Mucosa of stomach (tissue), 1 donor: Measurements from ENCODE around the gene RNU6-7.

Experiments
- H3K27me3 ChIP-seq: one replicate; pipeline ENCODE4 v1.7.0; 2013; ENCODE audit warnings: mild to moderate bottlenecking, low read length; ENCODE audit not compliant: control insufficient read depth, insufficient read depth
- H3K36me3 ChIP-seq: one replicate; pipeline ENCODE4 v1.7.0; 2013; ENCODE audit warnings: low read length; ENCODE audit not compliant: control insufficient read depth, insufficient read depth
- H3K4me1 ChIP-seq: one replicate; pipeline ENCODE4 v1.7.0; 2013; ENCODE audit warnings: mild to moderate bottlenecking, low read length; ENCODE audit not compliant: control insufficient read depth, insufficient read depth
- H3K4me3 ChIP-seq: one replicate; pipeline ENCODE4 v1.7.0; 2013; ENCODE audit warnings: low read length
- H3K9ac ChIP-seq: one replicate; pipeline ENCODE4 v1.7.0; 2013; ENCODE audit warnings: mild to moderate bottlenecking, low read length, moderate library complexity
- H3K9me3 ChIP-seq: one replicate; pipeline ENCODE4 v1.7.0; 2013; ENCODE audit warnings: mild to moderate bottlenecking, low read length, moderate library complexity; ENCODE audit not compliant: control insufficient read depth
- donor health status: Pancreatic carcinoma.

The RNU6-7 gene

DNA sequence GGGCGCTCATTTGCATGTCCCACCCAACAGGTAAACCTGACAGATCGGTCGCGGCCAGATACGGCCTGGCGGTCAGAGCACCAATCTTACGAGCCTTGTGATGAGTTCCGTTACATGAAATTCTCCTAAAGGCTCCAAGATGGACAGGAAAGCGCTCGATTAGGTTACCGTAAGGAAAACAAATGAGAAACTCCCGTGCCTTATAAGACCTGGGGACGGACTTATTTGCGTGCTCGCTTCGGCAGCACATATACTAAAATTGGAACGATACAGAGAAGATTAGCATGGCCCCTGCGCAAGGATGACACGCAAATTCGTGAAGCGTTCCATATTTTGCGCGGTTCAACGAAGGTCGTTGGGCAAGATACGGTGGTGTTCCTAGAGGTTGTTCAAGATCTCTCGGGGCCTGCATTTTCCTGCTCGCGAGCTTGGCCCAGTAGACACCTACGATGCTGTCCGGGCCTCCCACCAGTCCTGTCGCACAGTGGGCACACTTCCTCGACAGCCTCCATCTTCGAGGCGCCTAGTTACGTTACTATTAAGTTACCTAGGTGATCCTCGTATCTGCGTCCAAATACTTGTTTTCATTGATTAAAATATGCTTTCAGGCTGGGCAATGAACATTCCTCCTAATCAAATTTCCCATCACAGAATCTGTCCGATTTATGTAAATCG is at the start of gene RNU6-7:
Gene RNU6-7 (plus strand): TSS at position 230 of the 675 bp plus-strand sequence.
- Histone ChIP-seq H3K9ac (peak within 1 kb of the TSS; percentile 67), H3K27me3 (peaks cover 20% of the 10 kb centered on the region), H3K4me3 (peak within 1 kb of the TSS; percentile 69), H3K4me1 (peaks cover 11% of the 10 kb centered on the region), H3K36me3 (no peaks in the 10 kb centered on the region), H3K9me3 (no peaks in the 10 kb centered on the region)

DNA sequence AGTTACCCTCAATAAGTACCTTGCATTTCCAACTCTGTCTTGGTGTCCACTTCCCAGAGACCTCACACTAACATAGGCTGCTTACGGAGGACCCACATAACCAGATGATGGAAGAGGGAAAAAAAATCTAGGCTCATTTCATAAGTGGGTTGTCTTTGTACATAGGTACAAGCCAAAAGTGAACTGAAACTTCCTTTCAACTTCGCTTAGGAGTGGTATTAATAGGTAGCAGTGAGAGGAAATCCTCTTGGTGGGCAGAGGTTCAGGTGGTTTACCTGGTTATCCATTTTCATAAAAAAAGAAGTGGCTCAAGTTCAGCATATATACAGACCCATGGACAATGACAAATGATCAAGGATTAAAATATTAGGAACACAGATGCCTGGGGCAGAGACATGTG is 35.8 kb upstream of the RNU6-7 start:
- Histone ChIP-seq H3K4me3 (no peak overlapping the region), H3K27me3 (no peaks in the 10 kb centered on the region), H3K4me1 (no peaks in the 10 kb centered on the region), H3K36me3 (no peaks in the 10 kb centered on the region), H3K9me3 (no peaks in the 10 kb centered on the region), H3K9ac (no peak overlapping the region)

DNA sequence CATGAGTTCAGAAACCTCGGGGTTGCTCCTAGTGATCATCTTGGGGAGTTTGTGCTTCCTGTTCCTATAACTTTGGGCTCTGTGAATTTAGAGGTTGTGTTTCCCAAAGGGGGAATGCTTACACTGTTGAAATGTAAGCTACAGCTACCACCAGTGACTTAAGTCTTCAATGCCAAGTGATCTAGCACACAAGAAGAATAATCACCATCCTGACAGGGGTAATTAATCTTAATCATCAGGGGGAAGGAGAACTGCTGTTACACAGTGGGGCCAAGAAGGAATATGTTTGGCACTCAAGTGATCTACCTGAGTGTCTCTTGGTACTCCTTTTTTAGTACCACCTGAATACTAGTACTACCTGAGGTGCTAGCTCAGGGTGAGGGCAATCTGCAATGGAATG is 34.9 kb upstream of the RNU6-7 start:
- Histone ChIP-seq H3K36me3 (no peaks in the 10 kb centered on the region), H3K27me3 (no peaks in the 10 kb centered on the region), H3K4me3 (no peak overlapping the region), H3K9me3 (no peaks in the 10 kb centered on the region), H3K9ac (no peak overlapping the region), H3K4me1 (no peaks in the 10 kb centered on the region)

DNA sequence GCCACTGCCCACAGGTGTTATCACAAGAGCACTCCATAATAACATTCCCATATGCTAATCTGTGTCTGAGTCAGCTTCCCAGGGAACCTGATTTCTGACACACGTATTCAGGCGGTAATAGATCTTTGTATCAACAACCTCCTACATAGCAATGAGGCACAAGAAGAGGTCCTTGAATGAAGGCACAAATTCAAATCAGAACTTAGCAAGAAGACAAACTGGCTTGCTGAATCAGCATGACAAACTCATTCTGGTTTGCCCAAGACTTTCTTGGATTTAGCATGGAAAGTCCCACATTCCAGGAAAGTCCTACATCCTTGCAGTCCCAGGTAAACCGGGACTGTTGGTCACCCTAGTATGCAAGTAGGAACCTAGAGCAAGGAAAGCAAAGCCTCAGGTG is 33.9 kb upstream of the RNU6-7 start:
- no peaks in the 10 kb centered on the region for H3K36me3 ChIP-seq
- no peak overlapping the region for H3K9ac ChIP-seq
- H3K4me3 ChIP-seq = no peak overlapping the region
- no peaks in the 10 kb centered on the region for H3K9me3 ChIP-seq
- H3K27me3 ChIP-seq = no peaks in the 10 kb centered on the region
- no peaks in the 10 kb centered on the region for H3K4me1 ChIP-seq

DNA sequence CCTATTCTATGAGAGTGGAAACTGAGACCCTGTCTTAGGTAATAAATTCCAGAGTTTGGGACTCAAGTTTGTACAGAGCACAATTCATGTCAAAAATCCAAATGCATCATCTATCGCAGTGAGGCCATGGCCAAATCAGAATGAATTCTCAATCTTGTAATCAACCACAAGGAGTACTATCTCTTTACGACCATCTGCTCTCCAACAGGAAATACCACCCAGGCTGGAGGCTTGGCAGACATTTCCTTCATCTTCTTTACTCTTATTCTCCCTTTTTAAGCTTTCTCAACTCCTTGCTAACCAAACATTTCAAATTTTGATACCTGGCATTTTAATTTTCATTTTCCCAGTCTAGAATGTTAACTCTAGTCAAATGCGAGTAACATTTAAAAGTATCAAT is 32.7 kb upstream of the RNU6-7 start:
- Histone ChIP-seq H3K27me3 (no peaks in the 10 kb centered on the region), H3K36me3 (no peaks in the 10 kb centered on the region), H3K4me3 (no peak overlapping the region), H3K9ac (no peak overlapping the region), H3K9me3 (no peaks in the 10 kb centered on the region), H3K4me1 (no peaks in the 10 kb centered on the region)

DNA sequence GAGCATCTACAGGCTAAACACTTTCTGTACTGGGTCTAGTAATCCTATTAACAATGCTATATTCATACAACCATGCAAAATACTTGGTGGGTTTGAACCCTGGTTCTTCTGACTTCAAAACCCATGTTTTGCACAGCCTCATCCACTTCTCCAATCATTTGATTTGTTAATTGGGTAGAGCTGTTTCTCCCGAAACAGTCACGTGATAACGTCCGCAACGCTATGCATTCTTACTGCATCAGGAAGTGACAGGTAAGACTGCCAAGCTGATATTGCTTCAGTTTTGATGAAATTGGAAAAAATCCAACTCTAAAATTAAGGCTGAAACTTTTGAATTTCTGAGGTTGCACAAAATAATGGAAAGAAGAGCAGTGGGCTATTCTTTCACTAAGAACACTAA is 30.4 kb upstream of the RNU6-7 start:
- Histone ChIP-seq H3K9ac (no peak overlapping the region), H3K27me3 (no peaks in the 10 kb centered on the region), H3K36me3 (no peaks in the 10 kb centered on the region)

DNA sequence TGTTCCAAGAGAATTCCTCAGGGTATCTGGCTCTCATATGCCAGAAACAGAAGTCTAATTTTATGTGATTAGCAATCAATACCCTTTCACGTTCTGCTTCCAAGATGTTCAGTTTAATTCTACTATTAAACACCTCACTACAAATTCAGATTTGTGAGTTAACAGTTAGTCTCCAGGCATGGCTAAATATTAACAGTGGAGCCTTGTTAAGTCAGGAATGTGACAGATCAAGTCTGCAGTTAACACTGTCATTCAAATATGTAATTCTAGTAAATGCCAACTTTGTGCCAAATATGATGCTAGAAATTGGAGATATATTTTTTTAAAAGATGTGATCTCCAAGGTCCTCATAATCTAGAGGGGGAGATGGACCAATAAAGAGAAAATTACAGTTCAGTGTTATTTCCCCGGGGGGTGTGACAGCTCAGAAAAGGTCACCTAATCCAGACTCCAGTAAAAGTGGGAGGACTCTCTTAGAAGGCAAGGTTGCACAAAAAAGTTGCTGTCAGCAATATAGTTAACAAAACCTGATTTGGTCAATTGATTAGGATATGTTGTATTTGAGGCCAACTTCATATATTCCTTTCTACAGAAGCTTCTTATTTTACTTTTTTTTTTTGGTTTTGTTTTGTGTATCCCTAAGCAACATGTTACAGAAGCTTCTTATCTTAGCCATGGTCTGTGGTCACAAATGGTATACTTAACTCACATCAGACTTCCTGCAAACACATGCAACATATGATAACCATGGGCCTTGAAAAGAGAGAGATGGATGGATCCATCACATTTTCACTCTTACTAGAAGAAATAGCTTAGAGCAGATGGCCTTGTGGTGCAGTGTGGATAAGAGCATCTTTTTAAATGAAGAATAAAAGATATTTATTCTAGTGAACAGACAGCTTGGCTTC is 18.4 kb upstream of the RNU6-7 start:
- Histone ChIP-seq H3K9ac (no peak overlapping the region), H3K4me1 (no peaks in the 10 kb centered on the region), H3K4me3 (no peak overlapping the region), H3K27me3 (no peaks in the 10 kb centered on the region), H3K36me3 (no peaks in the 10 kb centered on the region), H3K9me3 (no peaks in the 10 kb centered on the region)

More for the DNA sequence above, 30.4 kb upstream of the RNU6-7 start:
- Histone ChIP-seq H3K4me1 (no peaks in the 10 kb centered on the region), H3K4me3 (no peak overlapping the region), H3K9me3 (no peaks in the 10 kb centered on the region)

DNA sequence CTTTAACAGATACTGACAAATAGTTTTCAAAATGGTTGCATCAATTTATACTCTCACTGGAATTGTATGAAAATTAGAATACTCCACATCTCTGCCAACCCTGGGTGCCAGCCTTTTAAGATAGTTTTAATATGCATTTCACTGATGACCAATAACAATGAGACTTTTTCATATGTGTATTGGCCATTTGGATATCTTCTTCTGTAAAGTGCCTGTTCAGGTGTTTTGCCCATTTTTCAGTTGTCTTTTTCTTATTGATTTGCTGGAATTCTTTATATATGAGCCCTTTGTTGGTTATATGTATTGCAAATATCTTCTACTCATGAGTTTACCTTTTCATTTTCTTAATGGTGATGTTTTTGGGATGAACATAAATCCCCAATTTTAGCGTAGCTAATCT is 16.7 kb upstream of the RNU6-7 start:
- no peaks in the 10 kb centered on the region for H3K4me1 ChIP-seq
- H3K36me3 ChIP-seq = no peaks in the 10 kb centered on the region
- H3K9me3 ChIP-seq = no peaks in the 10 kb centered on the region
- H3K4me3 ChIP-seq = no peak overlapping the region
- H3K9ac ChIP-seq = no peak overlapping the region
- H3K27me3 ChIP-seq = no peaks in the 10 kb centered on the region

DNA sequence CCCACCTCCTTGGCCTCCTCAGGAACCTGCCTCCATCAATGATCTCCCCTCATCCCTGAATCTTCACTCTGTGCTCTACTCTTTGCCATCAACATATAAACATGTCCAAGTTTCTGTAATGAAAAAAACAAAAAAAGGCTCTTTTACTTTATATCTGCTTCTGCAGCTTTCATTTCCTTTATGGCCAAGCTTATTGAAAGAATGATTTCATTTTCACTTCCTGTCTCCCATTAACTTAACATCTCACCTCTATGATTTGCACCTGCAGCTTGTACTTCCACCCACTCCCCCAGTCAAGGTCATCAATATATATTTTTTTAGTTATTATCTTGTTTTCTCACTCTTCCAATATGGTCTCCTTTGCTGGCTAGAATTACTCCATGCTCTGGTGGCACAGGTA is 15.6 kb upstream of the RNU6-7 start:
- Histone ChIP-seq H3K9ac (no peak overlapping the region), H3K36me3 (no peaks in the 10 kb centered on the region), H3K4me3 (no peak overlapping the region), H3K27me3 (no peaks in the 10 kb centered on the region), H3K4me1 (no peaks in the 10 kb centered on the region), H3K9me3 (no peaks in the 10 kb centered on the region)

DNA sequence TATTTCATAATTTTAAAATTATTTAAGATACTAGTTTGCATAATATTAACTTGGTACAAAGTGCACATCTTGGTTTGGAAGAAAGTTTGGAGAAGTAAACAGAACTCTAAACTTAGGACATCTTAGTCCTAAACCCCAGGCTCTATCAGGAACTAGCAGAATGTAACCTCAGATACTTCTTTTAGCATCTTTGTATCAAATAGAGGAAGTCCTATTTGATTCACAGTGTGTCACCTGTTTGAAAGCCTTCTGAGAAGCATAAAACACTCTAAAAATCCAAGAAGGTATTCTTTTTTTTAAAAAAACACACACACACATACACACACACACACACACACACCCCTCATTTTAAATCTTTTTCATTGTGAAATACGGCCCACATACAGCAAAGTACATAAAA is 12.0 kb upstream of the RNU6-7 start:
- H3K4me1 ChIP-seq = no peaks in the 10 kb centered on the region
- H3K36me3 ChIP-seq = no peaks in the 10 kb centered on the region
- H3K27me3 ChIP-seq = no peaks in the 10 kb centered on the region
- H3K9me3 ChIP-seq = no peaks in the 10 kb centered on the region
- no peak overlapping the region for H3K4me3 ChIP-seq
- no peak overlapping the region for H3K9ac ChIP-seq

DNA sequence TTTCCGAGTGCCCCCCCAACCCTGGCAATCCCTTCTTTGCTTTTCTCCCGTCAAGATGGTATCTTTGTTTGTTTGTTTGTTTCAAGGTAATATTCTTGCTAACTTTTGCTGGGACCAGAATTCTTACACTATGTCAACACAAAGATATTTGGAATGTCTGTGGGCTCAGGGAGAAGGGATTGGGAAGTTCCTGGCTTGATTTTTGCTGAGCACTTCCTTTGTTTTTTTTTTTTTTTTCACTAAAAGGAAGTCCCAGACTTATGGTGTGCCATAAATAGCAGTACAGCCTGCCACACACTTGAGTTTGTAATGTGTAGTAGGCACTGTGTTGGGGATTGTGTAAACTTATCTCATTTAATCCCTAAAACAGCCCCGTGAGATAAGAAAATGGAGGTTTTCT is 11.2 kb upstream of the RNU6-7 start:
- Histone ChIP-seq H3K9me3 (no peaks in the 10 kb centered on the region), H3K36me3 (no peaks in the 10 kb centered on the region), H3K4me3 (no peak overlapping the region), H3K4me1 (no peaks in the 10 kb centered on the region), H3K9ac (no peak overlapping the region), H3K27me3 (no peaks in the 10 kb centered on the region)

DNA sequence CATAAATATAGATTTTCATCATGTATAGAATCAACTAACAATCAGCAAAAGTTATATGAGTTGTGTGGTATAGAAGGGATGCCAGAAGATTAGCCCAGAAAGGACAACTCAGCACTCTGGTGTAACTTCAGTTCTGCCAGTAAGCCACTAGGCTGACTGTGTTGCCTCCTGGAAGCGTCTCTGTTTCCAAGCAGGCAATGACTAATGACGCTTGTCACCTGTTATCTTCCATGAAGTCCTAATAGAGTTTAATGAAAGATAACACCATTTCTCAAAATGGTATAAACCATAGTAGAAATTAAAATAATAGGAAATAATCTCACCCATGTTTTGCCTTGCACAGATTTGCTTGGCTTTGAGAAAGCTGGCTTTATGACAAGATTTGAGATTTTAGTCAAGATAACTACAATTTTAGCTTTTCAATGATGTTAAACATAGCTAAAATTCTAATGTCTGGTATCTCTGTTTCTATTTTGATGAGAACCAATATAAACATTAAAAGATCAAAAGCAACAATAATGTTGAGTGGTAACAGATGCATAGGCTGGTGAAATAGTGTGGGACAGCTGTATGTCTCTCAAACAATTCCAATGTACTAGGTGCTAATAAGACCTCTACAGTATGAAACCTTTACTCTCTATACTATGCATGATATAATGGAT is 9.0 kb upstream of the RNU6-7 start:
- Histone ChIP-seq H3K27me3 (no peaks in the 10 kb centered on the region), H3K9me3 (no peaks in the 10 kb centered on the region), H3K36me3 (no peaks in the 10 kb centered on the region), H3K4me3 (no peak overlapping the region), H3K4me1 (no peaks in the 10 kb centered on the region), H3K9ac (no peak overlapping the region)
